ENCODE data around the gene RPL31.

RPL31 gene

DNA sequence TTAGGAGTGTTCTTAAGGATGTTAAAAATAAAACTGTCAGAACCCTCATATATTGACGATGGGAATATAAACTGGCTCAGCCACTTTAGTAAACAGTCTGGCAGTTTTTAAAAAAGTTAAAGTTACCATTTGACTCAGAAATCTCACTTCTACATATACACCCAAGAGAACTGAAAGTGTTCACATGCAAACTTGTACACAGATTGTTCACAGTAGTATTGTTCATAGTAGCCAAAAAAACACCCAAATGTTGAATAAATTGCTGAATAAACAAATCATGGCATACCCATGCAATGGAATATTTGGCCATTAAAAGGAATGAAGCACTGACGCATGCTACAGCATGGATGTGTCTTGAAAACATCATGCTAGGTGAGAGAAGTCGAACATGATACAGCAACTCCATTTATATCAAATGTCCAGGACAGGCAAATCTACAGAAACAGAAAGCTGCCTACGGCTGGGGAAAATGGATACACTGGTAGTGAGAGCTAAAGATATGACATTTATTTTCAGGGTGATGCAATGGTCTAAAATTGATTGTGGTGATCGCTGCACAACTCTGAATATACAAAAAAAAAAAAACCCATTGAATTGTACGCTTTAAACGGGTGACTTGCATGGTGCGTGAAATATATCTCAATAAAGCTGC, 10.1 kb downstream of the RPL31 start:
- no peak for TF ChIP-seq CTCF (IDR thresholded peaks at IDR 0.05; ENCODE audit: low read depth, low read length)
- Histone ChIP-seq H3K9me3 (no peaks in the 10 kb centered on the region), H3K27me3 (no peaks in the 10 kb centered on the region), H3K36me3 (peaks cover 28% of the 10 kb centered on the region), H3K4me1 (no peaks in the 10 kb centered on the region), H3K4me3 (ENCODE audit: low read depth, low read length) (no peak overlapping the region)
- no peak for DNase-seq

DNA sequence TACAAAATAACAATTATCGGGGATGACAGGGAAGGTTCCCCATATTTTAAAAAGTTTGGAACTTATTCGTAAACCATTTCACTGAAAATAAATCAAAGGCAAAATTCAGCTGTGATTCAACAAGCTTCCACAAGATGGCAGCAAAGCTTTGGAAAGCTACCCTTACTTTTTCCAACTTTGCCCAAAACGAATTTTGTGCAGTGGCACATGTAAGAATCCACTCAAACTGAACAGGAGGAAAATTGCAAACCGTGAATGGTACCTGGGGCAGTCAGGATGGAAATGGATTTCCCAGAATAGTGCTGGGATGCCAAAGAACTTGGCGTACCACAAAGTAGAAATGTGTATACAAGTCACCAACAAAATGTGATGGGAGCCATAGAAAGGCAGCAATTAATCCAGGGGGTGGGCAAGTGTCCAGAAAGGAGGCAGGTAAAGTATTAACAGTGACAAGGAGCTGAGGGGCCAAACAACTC, 10.7 kb downstream of the RPL31 start:
- peaks cover 22% of the 10 kb centered on the region for H3K36me3 ChIP-seq
- peak; percentile 63 for TF ChIP-seq CTCF (IDR thresholded peaks at IDR 0.05; ENCODE audit: low read depth, low read length)
- H3K4me1 ChIP-seq = no peaks in the 10 kb centered on the region
- DNase-seq = peak; percentile 15
- no peaks in the 10 kb centered on the region for H3K27me3 ChIP-seq
- H3K9me3 ChIP-seq = no peaks in the 10 kb centered on the region
- no peak overlapping the region for H3K4me3 ChIP-seq (ENCODE audit: low read depth, low read length)

DNA sequence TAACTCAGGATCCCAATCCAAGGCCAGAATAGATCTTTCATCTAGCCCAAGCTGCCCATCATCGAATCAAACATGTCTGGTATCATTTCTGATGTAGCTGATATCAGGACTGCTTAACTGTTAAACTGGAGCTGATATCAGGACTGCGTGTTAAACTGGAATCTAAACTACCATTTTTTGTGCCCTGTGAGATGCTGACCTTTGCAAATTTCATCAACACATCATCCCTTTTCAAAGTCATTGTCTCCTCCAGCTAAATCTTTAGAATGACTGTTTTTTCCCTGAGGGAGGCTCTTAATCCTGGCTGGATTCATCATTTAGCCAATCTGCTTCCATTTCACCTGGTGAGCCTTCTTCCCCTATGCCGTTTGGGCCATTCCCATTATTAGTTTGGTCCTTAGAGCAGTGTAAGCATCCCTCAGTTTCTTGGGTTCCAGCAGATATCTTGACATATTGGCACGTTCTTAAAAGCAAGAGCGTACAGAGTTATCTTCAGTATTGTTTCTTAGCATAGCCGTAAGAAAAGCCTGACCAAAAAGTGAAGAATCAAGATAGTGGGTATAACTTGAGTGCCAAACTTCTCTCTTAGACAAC, 12.3 kb downstream of the RPL31 start:
- no peak for DNase-seq
- peaks cover 25% of the 10 kb centered on the region for H3K36me3 ChIP-seq
- no peak for TF ChIP-seq CTCF (IDR thresholded peaks at IDR 0.05; ENCODE audit: low read depth, low read length)
- no peaks in the 10 kb centered on the region for H3K27me3 ChIP-seq
- no peaks in the 10 kb centered on the region for H3K4me1 ChIP-seq
- no peaks in the 10 kb centered on the region for H3K9me3 ChIP-seq
- H3K4me3 ChIP-seq (ENCODE audit: low read depth, low read length) = no peak overlapping the region

GRCh38 chr2:101017371-101017770, 15.3 kb downstream of the RPL31 start:
- no peaks in the 10 kb centered on the region for H3K9me3 ChIP-seq
- no peaks in the 10 kb centered on the region for H3K27me3 ChIP-seq
- H3K36me3 ChIP-seq = peaks cover 26% of the 10 kb centered on the region
- no peak overlapping the region for H3K4me3 ChIP-seq (ENCODE audit: low read depth, low read length)
- DNase-seq = no peak
- no peak for TF ChIP-seq CTCF (IDR thresholded peaks at IDR 0.05; ENCODE audit: low read depth, low read length)
- no peaks in the 10 kb centered on the region for H3K4me1 ChIP-seq

DNA sequence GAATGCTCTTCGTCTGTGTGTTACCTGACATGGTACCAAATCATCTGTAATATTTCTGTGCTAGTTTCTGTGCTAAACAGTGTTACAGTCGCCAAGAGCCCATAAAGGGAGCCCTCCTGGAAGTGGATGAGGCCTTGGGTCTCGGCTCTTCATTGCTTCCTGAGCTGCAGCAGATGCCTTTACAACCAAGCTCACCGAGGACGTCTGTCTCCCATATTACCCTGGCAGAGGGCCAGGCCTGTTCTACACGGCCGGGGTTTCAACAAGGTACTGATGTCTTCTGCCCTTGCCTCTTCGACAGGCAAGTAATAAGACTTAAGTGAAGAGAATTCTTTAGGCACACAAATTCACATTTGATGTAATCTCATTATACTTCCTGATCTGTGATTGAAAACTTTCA, 16.8 kb downstream of the RPL31 start:
- TF ChIP-seq CTCF (IDR thresholded peaks at IDR 0.05; ENCODE audit: low read depth, low read length) = no peak
- DNase-seq = peak; percentile 41
- Histone ChIP-seq H3K9me3 (no peaks in the 10 kb centered on the region), H3K4me1 (no peaks in the 10 kb centered on the region), H3K36me3 (peaks cover 18% of the 10 kb centered on the region), H3K27me3 (no peaks in the 10 kb centered on the region), H3K4me3 (ENCODE audit: low read depth, low read length) (no peak overlapping the region)

- Histone ChIP-seq H3K9me3 (no peaks in the 10 kb centered on the region), H3K36me3 (peaks cover 10% of the 10 kb centered on the region)
Measured at GRCh38 chr2:101022221-101022620, 20.1 kb downstream of the RPL31 start.

More at GRCh38 chr2:101022221-101022620, 20.1 kb downstream of the RPL31 start:
- no peak for DNase-seq
- TF ChIP-seq CTCF (IDR thresholded peaks at IDR 0.05; ENCODE audit: low read depth, low read length) = no peak
- H3K4me1 ChIP-seq = no peaks in the 10 kb centered on the region
- H3K27me3 ChIP-seq = no peaks in the 10 kb centered on the region
- no peak overlapping the region for H3K4me3 ChIP-seq (ENCODE audit: low read depth, low read length)

All from BE2C (cell line).